SK-N-SH treated with all-trans-retinoic acid at 6 μM for 48 hours (cell line): ENCODE measurements around the gene ETF1.

Experiments used
- ARNTL ChIP-seq: fragments of 450-650 bp; formaldehyde crosslinking; IDR thresholded peaks from 2 replicates; pipeline ENCODE4 v1.5.0; 2020; ENCODE audit warnings: low read depth, mild to moderate bottlenecking, moderate library complexity, borderline replicate concordance
- CSDC2 ChIP-seq: fragments of 250-450 bp; sonication (Bioruptor Pico); IDR thresholded peaks from 2 replicates; pipeline ENCODE4 v1.5.0; 2020; ENCODE audit warnings: mild to moderate bottlenecking, moderate library complexity
- RARB ChIP-seq: fragments of 250-450 bp; sonication (Bioruptor Pico); IDR thresholded peaks from 2 replicates; pipeline ENCODE4 v1.8.0; 2021; ENCODE audit warnings: mild to moderate bottlenecking, moderate library complexity

DNA sequence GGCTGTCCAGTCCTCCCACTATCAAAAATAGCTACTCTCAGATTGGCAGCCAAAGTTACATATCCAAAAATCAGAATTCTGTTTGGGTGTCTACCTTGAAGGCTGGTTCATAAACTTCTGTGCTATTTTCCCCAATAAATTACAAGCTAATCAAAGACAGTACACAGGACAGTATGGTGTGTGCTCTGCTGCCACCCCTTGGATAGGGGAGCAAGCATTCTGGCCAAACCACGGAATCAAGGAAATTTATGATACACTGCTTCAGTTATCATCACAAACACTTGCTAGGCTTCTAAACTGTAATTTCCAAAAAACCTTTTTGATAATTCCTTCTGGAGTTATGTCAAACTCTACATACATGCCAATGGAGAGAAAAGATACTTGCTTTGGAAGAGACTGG lies 15.9 kb downstream of the ETF1 start:
- TF ChIP-seq ARNTL (CRISPR knock-in tag), result no peak
- TF ChIP-seq RARB (CRISPR knock-in tag), result no peak
- no peak for TF ChIP-seq CSDC2 (CRISPR knock-in tag)
